Measurements from ENCODE around the gene CDCA3.
"Not testable (repeated sequence)": the region's sequence is repeated elsewhere in the genome, so short reads cannot be mapped to it uniquely, and the experiment has no call there.

The CDCA3 gene

DNA sequence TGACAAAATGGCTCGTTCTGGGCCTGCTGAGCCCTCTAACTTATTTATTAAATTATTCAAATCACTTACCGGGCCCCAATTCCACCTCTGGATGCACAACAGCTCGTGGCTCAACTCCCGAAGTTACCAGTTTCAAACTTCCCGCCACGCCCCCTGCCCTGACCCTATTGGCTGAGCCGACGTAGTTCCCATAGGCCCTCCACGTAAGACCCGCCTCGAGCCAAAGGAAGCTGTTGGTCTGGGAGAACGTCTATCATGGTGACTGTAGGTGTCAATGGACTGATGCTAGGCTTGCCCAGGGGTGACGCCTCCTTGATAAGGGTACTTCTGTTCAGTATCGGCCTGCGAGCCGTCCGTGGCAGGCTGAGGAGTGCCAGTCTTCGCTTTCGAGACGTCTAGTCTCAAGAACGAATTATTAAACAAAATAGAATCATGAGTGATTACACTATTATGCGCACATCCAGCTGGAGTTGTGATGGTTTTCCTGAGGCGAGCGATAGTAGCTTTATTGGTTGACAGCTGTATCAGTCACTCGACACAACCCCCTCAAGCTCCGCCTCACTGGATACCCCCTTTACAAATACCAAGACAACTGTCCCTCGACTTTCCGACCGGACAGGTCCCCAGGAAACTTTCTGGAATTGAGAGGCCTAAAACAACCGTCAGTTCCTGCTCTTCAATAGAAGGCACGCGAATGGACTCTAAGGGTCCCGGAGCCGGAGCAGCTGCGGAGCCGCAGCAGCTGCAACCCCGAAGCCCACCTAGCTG, at the start of gene CDCA3:
CDCA3 (minus strand) TSS at position 134 of the 768 bp plus-strand sequence. CDS start 334 bp downstream, outside the sequence.
- peak; percentile 99 for DNase-seq

DNA sequence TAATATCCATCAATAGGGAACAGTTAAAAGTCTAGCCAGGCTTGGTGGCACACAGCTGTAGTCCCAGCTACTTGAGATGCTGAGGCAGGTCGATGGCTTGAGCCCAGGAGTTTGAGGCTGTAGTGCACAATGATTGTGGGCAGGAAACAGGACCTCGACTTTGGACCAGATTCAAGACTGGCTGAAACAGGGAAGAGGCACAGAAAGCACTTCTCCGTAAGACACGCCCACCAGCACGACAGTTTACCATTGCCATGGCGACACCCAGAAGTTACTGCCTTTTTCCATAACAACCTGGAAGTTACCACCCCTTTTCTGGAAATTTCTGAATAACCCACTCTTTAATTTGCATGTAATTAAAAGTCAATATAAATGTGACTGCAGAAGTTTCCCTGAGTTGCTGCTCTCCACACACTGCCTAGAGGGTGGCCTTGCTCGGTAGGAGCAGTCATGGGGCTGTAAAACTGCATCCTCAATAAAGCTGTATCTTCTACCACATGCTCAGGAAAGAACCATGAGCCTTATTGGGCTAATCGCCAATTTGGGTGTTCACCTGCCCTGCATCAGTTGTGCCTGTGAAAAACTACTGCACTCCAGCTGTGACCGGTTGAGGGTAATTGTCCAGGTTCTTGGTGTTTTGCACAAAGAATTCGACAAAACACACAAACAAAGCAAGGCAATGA, 48.9 kb upstream of the CDCA3 start:
- DNase-seq: peak; percentile 89

DNA sequence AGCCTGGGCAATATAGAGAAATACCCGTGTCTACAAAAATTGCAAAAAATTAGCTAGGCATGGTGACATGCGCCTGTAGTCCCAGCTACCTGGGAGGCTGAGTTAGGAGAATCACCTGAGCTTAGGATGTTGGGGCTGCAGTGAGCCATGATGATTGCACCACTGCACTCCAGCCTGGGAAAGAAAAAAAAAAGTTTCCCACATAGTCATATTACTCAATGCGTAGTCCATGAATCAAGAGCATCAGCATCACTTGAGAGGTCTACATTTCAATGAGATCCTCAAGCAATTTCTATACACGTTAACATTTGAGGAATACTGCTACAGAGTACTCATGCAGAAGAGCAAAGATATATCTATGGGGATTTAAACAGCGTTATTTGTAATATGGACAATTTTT, 48.3 kb upstream of the CDCA3 start:
- no peak for DNase-seq

DNA sequence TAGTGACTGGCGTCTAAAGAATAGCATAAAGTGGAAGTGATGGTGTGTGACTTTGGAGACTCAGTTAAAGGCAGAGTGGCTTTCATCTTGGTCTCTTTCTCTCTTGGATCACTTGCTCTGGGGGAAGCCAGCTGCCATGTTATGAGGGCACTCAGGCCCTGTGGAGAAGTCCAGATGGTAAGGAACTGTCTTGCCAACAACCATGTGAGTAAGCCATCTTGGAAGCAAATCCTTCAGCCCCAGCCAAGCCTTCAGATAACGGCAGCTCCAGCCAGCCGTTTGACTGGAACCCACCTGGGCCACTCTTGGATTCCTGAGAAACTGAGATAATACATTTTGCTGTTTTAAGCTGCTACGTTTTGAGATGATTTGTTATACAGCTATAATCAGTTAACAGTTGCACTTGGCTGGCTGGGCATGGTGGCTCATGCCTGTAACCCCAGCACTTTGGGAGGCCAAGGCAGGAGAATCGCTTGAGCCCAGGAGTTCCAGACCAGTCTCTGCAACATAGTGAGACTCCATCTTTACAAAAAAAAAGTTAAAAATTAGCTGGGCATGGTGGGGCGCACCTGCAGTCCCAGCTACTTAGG, 45.9 kb upstream of the CDCA3 start:
- DNase-seq: no peak

DNA sequence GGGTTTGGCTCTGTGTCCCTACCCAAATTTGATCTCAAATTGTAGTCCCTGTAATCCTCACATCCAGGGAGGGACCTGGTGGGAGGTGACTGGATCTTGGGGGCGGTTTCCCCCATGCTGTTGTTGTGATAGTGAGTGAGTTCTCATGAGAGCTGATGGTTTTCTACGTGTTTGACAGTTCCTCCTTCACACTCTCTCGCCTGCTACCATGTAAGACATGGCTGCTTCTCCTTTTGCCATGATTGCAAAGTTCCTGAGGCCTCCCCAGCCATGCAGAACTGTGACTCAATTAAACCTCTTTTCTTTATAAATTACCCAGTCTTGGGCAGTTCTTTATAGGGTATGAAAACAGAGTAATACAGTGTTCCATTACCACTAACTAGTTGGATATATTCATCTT, 43.2 kb upstream of the CDCA3 start:
- no peak for DNase-seq

DNA sequence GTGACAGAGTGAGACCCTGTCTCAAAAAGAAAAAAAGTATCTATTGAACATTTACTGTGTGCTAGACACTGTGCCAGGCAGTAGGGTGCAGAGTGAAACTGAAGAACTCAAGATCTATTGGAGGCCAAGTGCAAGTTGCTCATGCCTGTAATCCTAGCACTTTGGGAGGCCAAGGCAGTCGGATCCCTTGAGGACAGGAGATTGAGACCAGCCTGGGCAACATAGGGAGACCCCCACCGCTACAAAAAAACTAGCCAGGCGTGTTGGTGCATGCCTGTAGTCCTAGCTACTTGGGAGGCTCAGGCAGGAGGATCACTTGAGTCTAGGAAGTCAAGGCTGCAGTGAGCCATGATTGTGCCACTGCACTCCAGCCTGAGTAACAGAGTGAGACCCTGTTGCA, 41.6 kb upstream of the CDCA3 start:
- not testable (repeated sequence) for DNase-seq

DNA sequence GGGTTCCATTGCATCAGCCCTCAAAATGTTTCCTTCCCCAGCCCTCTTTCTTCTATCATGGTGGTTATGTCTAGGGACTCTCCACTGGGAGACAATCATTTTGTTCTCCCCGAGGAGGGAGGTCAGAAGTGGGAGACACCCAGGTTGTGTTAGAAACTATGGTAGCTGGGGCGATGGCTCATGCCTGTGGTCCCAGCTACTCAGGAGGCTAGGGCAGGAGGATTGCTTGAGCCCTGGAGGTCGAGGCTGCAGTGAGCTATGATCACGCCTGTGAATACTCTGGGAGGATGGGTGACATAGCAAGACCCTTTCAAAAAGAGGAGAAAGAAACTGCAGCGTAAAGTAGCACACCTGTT, 40.5 kb upstream of the CDCA3 start:
- DNase-seq: no peak

DNA sequence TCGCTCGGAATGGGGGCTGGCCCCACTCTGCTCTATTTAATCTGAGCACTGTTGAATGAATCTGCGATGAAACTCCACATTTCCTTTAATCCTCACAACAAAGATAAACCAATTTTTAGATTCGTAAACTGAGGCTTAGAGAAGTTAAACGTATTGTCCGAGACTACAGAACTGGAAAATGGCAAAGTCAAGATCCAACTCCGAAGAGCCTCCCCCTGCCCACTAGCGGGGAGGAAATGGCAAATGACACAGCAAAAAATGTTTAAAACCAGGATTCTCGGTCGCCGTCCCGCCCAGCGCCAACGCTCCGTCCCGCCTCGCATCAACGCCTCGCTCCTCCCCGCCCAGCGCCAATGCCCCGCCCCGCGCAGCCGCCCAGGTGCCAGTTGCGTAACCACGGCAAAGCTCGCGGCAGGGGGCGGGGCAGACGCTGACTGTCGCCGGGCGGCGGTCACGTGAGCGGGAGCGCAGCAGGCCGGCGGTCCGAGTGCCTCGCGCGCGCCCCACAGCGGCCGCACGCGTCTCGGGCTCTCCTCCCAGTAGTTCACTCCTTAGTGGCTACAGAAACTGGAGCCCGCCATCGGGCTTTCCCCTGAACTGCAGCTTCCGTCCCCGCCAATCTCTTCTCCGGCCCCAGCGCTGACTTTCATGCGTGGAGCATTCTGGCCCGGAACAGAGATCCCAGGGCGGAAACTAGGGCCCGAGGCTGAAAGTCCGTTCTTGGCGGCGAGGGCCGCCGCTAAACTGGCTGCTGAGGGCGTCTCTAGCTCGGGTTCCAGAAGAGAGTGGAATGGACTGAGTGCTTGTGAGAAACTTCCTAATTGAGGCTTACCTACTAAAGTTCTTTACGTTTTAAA, 39.9 kb upstream of the CDCA3 start:
- peak; percentile 96 for DNase-seq

DNA sequence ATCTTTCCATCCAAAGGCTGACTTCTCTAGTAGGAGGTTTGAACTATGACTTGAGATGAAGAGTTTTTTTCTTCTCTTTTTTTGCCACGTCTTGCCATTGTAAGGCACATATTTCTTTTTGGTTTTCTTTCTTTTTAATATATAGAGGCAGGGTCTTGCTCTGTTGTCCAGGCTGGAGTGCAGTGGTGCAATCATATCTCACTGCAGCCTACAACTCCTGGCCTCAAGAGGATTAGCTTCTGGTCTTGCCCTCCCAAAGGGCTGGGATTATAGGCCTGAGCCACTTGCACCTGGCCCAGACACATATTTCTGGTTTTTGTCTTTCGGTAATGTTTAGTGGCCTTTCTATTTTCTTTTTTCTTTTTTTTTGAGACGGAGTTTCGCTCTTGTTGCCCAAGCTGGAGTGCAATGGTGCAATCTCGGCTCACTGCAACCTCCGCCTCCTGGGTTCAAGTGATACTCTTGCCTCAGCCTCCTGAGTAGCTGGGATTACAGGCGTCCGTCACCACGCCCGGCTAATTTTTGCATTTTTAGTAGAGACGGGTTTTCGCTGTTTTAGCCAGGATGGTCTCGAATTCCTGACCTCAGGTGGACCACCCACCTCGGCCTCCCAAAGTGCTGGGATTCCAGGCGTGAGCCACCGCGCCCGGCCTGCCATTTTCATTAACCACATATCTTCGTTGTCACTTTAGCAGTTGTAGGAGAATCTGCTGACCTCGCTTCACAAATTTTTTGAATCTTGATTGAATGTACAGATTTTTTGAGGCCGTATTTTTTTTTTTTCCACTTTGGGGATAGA, 38.9 kb upstream of the CDCA3 start:
- not testable (repeated sequence) for DNase-seq

DNA sequence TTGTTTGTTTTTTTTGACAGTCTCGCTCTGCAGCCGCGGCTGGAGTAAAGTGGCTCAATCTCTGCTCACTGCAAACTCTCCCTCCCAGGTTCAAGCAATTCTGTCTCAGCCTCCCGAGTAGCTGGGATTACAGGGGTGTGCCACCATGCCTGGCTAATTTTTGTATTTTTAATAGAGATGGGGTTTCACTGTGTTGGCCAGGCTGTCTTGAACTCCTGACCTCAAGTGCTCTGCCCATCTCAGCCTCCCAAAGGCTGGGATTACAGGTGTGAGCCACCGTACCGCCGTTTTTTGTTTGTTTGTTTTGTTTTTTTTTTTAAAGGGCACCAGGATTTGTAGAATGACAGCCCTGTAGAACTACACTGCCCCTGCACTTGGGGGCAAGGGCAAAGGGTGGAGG, 37.7 kb upstream of the CDCA3 start:
- not testable (repeated sequence) for DNase-seq

DNA sequence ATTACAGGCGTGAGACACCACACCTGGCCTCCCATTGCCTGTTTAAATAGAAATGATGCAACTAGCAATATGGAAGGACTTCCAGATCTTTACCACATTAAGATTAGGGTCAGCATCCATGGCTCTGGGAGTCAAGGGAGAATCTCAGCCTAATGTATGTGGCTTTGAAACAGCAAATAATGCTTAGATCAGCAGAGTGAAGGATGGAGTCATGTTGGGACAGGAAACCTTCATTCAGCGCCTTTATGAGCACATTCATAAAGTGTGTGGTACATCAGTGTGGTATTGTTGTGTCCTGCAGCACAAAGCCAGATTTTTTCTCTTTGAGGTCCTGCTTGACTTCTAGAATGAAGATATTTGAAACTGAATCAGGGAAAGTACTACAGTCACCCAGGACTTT, 37.3 kb upstream of the CDCA3 start:
- no peak for DNase-seq

DNA sequence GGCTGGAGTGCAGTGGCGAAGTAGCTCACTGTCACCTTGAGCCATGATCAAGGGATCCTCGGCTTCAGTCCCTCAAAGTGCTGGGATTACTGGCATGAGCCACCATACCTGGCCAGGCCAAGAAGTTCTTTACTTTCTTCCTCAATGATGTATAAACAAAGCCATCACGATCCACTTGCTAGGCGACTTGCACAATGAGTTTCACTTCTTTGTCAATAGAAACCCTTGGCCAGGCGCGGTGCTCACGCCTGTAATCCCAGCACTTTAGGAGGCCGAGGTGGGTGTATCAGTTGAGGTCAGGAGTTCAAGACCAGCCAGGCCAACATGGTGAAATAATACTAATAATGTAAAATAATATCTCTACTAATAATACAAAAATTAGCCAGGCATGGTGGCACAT, 36.4 kb upstream of the CDCA3 start:
- no peak for DNase-seq

DNA sequence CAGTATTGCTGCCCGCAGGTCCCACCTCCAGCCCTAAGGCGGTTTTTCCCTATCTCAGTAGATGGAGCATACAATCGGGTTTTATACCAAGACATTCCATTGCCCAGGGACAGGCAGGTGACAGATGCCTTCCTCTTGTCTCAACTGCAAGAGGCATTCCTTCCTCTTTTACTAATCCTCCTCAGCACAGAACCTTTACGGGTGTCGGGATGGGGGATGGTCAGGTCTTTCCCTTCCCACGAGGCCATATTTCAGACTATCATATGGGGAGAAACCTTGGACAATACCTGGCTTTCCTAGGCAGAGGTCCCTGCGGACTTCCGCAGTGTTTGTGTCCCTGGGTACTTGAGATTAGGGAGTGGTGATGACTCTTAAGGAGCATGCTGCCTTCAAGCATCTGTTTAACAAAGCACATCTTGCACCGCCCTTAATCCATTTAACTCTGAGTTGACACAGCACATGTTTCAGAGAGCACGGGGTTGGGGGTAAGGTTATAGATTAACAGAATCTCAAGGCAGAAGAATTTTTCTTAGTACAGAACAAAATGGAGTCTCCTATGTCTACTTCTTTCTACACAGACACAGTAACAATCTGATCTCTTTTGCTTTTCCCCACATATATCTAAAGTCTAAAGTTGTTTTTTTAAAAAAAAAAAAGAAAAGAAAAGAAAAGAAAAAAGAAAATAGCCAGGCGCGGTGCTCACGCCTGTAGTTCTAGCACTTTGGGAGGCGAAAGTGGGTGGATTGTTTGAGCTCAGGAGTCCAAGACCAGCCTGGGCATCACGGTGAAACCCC, 35.3 kb upstream of the CDCA3 start:
- DNase-seq: not testable (repeated sequence)

DNA sequence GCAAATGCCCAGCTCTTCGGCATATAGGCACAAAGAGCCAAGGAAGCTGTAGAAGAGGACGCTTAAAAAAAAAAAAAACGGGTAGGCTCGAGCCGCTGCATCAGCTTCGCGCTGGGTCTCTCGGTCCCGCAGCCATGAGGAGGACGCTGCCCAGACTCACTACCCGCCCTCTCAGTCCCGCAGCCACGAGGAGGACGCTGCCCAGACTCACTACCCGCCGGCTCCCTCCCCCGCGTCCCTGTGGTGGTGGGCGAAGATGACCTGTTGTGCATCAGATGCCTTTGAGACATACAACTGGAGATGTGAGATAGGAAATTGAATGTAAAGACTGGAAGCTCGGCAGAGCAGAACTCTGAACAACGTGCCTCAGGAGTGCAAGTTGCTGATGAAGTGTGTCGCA, 33.5 kb upstream of the CDCA3 start:
- DNase-seq: no peak

DNA sequence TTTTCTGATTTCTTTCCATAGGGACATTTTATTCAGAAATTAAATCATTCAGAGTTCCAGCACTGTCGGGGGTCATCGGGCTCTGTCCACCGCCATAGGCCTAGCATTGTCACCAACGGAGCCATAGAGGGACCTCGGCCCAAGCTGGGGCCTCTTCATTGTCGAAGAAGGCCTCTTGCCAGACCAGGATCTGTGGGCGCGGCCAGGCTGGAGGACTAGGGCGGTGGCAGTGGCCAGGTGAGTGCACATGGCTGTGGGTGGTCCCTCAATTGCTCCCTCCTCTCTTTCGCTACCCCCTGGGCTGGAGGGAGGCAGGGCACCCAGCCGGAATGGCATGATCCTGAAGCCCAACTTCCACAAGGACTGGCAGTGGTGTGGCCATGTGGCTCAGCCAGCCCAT, 32.6 kb upstream of the CDCA3 start:
- DNase-seq: no peak

DNA sequence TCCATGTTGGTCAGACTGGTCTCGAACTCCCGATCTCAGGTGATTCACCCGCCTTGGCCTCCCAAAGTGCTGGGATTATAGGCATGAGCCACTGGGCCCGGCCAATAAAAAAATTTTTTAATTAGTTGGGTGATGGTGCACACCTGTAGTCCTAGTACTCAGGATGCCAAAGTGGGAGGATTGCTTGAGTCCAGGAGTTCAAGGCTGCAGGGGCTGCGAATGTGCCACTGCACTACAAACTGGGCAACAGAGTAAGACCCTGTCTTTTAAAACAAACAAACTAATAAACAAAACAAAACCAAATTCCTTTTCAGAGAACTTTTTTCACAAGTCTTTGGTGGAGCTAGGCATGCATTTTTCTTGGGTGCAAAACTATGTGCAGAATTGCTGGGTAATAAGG, 32.2 kb upstream of the CDCA3 start:
- DNase-seq: no peak

DNA sequence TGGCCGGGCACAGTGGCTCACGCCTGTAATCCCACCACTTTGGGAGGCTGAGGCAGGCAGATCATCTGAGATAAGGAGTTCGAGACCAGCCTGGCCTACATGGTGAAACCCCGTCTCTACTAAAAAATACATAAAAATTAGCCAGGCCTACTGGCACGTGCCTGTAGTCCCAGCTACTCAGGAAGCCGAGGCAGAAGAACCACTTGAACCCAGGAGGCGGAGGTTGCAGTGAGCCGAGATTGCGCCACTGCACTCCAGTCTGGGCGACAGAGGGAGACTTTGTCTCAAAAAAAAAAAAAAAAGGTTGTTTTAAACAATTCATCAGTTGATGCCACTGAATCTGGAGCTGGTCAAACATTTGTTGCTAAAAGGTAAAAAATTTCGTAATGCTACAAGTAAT, 28.7 kb upstream of the CDCA3 start:
- not testable (repeated sequence) for DNase-seq

DNA sequence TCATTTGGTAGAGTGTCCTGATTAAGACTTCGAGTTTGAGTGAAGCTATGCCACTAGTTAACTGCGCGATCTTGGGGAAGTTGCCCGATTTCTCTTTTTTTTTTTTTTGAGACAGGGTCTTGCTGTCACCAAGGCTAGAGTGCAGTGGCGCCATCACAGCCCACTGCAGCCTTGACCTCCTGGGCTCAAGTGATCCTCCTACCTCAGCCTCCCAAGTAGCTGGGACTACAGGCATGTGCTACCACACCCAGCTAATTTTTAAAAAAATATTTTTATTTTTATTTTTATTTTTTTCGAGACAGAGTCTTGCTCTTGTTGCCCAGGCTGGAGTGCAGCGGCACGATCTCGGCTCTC, 22.9 kb upstream of the CDCA3 start:
- DNase-seq: not testable (repeated sequence)

DNA sequence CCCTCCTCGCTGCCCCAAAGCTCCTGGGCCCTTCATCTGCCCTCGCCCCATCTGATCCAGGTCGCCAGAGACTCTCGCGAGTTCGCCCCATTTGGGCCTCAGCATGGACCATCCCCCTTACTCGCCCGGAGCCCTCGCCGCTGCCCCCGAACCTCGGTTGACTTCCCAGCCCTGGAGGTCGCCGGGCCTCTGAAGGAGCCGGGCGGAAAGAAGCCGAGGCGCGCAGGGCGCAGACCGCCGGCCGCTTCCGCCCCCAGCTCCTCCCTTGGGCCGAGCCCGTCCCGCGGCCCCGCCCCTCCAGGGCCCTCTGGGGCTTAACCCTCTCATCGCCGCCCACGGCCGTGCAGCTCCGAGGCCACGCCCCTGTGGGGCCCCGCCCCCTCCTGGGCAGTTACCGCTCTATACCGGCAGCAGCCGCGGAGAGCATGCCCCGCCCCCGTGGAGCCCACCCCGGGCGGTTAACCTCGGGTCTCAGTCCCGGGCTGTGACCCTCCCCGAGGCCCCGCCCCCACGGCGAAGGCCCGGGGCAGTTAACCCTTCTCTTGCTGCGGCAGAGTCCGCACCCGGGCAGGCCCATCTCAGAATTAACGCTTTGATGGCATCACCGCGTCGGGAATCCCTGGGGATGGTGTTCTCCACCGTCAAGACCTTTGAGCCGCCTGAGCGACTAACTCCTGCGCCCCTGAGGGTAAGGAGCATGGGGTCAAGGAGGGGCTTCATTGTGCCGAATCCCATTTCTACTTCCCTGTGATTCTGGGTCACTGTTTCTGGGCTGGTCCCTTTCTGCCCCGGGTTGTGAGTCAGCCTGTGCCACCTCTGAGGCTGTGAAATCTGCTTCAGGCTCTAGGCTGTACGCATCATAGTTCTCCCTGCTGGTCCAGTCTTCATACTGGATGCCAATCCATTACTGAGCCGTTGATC, 22.3 kb upstream of the CDCA3 start, which contains the start of gene SPSB2:
SPSB2 (minus strand) TSS at position 210 of the 921 bp plus-strand sequence. CDS start 402 bp downstream, outside the sequence.
- peak; percentile 94 for DNase-seq
